ENCODE measurements around the gene RUFY1.

DNA sequence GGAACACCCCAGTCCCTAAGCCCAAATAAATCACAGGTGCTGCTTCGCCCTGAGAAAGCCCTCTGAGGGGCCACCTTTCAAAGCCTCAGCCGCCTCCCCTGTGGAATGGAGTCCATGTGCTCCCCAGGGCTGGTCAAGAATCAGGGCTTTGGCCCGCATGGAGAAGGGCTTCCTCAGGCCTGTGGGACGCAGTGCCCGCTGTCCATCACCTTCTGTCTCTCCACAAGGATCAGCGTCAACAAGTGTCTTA lies 56.5 kb downstream of the RUFY1 start:
- TF ChIP-seq, protein P1, sequence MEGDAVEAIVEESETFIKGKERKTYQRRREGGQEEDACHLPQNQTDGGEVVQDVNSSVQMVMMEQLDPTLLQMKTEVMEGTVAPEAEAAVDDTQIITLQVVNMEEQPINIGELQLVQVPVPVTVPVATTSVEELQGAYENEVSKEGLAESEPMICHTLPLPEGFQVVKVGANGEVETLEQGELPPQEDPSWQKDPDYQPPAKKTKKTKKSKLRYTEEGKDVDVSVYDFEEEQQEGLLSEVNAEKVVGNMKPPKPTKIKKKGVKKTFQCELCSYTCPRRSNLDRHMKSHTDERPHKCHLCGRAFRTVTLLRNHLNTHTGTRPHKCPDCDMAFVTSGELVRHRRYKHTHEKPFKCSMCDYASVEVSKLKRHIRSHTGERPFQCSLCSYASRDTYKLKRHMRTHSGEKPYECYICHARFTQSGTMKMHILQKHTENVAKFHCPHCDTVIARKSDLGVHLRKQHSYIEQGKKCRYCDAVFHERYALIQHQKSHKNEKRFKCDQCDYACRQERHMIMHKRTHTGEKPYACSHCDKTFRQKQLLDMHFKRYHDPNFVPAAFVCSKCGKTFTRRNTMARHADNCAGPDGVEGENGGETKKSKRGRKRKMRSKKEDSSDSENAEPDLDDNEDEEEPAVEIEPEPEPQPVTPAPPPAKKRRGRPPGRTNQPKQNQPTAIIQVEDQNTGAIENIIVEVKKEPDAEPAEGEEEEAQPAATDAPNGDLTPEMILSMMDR (IDR thresholded peaks at IDR 0.05; ENCODE audit: low read length): no peak
- TF ChIP-seq EZH2 (IDR thresholded peaks at IDR 0.05; ENCODE audit: borderline replicate concordance, low read length): no peak

Measured in OCI-LY1 (cell line).